ENCODE measurements around the gene CFAP77.

CFAP77 gene

DNA sequence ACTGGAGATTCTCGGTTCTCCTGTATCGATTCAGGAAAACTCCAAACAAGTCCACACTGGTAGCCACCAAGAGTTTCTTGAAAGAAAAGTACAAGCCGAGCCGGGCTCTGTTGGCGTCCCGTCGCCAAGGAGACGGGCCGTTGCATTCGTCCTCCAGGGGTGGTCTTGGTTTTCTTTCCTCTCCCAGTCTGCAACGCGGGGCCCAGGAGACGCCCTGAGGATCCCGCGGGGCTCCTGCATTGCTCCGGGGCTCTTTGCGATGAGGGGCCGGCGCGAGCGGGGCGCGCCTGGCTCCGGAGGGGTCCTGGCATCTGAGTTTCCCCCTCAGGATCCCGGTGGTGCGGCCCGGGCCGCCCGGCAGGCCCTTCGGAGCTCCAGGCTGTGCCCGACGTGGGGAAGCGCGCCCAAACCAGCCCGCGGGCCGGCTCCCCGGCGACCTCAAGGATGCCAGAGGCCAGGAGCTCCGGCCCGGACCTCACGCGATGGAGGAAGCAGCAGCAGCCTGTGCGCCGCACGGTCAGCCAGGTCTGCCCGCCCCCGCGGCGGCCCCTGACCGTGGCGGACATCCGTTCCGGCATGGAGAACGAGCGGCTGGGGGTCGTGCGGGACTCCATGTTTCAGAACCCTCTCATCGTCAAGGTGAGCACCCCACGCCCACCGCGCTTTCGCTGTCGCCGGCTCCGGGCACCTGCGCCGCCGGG lies at the start of gene CFAP77:
CFAP77 (plus strand) TSS at position 384 of the 701 bp plus-strand sequence; CDS start at position 445, 61 bp downstream.
- peak; percentile 34 for DNase-seq (ENCODE audit: low read depth)
- no peak within 1 kb of the TSS for H3K4me3 ChIP-seq (ENCODE audit: low read depth, low read length)
- TF ChIP-seq, protein P1, sequence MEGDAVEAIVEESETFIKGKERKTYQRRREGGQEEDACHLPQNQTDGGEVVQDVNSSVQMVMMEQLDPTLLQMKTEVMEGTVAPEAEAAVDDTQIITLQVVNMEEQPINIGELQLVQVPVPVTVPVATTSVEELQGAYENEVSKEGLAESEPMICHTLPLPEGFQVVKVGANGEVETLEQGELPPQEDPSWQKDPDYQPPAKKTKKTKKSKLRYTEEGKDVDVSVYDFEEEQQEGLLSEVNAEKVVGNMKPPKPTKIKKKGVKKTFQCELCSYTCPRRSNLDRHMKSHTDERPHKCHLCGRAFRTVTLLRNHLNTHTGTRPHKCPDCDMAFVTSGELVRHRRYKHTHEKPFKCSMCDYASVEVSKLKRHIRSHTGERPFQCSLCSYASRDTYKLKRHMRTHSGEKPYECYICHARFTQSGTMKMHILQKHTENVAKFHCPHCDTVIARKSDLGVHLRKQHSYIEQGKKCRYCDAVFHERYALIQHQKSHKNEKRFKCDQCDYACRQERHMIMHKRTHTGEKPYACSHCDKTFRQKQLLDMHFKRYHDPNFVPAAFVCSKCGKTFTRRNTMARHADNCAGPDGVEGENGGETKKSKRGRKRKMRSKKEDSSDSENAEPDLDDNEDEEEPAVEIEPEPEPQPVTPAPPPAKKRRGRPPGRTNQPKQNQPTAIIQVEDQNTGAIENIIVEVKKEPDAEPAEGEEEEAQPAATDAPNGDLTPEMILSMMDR (IDR thresholded peaks at IDR 0.05; ENCODE audit: low read depth, low read length) = no peak
- TF ChIP-seq MAX (IDR thresholded peaks at IDR 0.05; ENCODE audit: low read depth, low read length) = no peak
- no peak for TF ChIP-seq POLR2A (IDR thresholded peaks at IDR 0.05; ENCODE audit: extremely low read depth, insufficient read length)
- no peak for TF ChIP-seq MYC (IDR thresholded peaks at IDR 0.05; ENCODE audit: low read depth, low read length)

- DNase-seq (ENCODE audit: low read depth) = no peak
- TF ChIP-seq MAX (IDR thresholded peaks at IDR 0.05; ENCODE audit: low read depth, low read length) (no peak), MYC (IDR thresholded peaks at IDR 0.05; ENCODE audit: low read depth, low read length) (no peak), POLR2A (IDR thresholded peaks at IDR 0.05; ENCODE audit: extremely low read depth, insufficient read length) (no peak)
- TF ChIP-seq, protein P1 (IDR thresholded peaks at IDR 0.05; ENCODE audit: low read depth, low read length) = no peak
- H3K4me3 ChIP-seq (ENCODE audit: low read depth, low read length) = no peak overlapping the region
Observed at GRCh38 chr9:132364068-132364467, 45.9 kb upstream of the CFAP77 start.

GRCh38 chr9:132365986-132366385 lies 44.0 kb upstream of the CFAP77 start:
- no peak overlapping the region for H3K4me3 ChIP-seq (ENCODE audit: low read depth, low read length)
- TF ChIP-seq POLR2A (IDR thresholded peaks at IDR 0.05; ENCODE audit: extremely low read depth, insufficient read length) = no peak
- no peak for TF ChIP-seq MAX (IDR thresholded peaks at IDR 0.05; ENCODE audit: low read depth, low read length)
- TF ChIP-seq, protein P1 (IDR thresholded peaks at IDR 0.05; ENCODE audit: low read depth, low read length) = no peak
- no peak for TF ChIP-seq MYC (IDR thresholded peaks at IDR 0.05; ENCODE audit: low read depth, low read length)
- DNase-seq (ENCODE audit: low read depth) = no peak

DNA sequence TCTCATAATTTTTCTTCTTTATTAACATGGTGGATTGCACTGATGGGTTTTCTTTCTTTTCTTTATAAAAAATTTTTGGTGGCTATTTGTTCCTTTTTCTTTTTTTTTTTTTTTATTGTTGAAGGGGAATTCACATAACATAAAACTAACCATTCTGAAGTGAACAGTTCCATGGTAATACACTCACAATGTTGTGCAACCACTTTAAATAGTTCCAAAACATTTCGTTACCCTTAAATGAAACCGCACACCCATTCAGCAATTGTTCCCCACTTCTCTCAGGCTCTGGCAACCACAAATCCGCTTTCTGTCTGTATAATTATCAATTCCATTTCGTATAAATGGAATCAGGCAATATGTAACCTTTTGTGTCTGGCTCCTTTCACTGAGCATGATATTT lies 43.5 kb upstream of the CFAP77 start:
- TF ChIP-seq POLR2A (IDR thresholded peaks at IDR 0.05; ENCODE audit: extremely low read depth, insufficient read length) = no peak
- no peak for DNase-seq (ENCODE audit: low read depth)
- H3K4me3 ChIP-seq (ENCODE audit: low read depth, low read length) = no peak overlapping the region

DNA sequence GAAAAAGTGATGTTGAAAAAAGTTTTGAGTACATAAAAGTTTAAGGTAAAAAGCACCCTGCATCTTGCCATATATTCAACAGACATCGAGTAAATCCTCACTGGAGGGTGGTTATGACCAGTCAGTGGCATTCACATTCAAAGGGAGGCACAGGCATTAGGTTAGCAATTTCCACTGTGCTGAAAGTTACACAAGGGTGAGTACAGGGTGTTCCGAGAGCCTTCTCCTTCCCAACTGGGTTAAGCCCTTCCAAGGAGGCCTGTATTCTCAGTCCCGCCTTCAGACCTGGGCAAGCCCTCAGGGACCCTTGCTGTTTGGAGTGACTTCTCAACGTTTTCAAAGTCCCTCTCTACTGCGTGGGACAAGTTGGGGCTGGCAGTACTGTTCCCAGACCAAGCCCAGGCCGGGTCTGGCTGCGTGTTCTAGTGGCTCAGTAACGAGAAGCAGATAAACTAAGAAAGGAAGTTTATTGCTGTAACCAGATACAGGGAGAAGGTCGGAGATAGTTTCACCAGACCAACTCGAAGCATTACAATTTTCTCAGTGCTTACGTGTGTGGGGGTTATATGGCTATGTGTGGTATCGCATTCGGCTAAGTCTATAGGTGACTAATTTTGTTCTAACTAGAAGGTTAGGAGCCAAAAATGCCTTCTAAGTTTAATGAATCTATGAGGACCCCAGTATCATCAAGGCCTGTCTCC lies 42.2 kb upstream of the CFAP77 start:
- TF ChIP-seq MAX (IDR thresholded peaks at IDR 0.05; ENCODE audit: low read depth, low read length) (no peak), POLR2A (IDR thresholded peaks at IDR 0.05; ENCODE audit: extremely low read depth, insufficient read length) (no peak), MYC (IDR thresholded peaks at IDR 0.05; ENCODE audit: low read depth, low read length) (no peak)
- TF ChIP-seq, protein P1 (IDR thresholded peaks at IDR 0.05; ENCODE audit: low read depth, low read length) = no peak
- DNase-seq (ENCODE audit: low read depth) = no peak
- H3K4me3 ChIP-seq (ENCODE audit: low read depth, low read length) = no peak overlapping the region

DNA sequence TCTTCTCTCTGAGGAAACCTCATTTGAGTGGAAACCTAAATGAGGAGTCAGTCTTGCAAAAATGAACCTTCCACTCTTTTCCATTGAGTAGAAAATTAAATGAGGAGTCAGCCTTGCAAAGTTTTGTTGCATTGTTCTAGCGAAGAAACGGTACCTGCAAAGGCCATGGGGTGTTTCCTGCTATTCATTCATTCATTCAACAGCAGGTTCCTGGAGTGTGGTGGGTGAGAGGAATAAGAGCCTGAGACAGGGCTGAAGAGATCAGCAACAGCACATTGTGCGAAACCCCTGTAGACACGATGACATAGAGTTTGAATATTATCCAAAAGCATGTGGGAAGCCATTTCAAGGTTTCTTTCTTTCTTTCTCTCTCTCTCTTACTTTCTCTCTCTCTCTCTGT lies 40.6 kb upstream of the CFAP77 start:
- TF ChIP-seq MAX (IDR thresholded peaks at IDR 0.05; ENCODE audit: low read depth, low read length) = no peak
- TF ChIP-seq POLR2A (IDR thresholded peaks at IDR 0.05; ENCODE audit: extremely low read depth, insufficient read length) = no peak
- no peak for TF ChIP-seq MYC (IDR thresholded peaks at IDR 0.05; ENCODE audit: low read depth, low read length)
- TF ChIP-seq, protein P1 (IDR thresholded peaks at IDR 0.05; ENCODE audit: low read depth, low read length) = no peak
- no peak for DNase-seq (ENCODE audit: low read depth)
- H3K4me3 ChIP-seq (ENCODE audit: low read depth, low read length) = no peak overlapping the region

Measured in NB4 (cell line).